PFSK-1 (cell line): ENCODE results near the gene TAOK1.

Experiments
- POLR2AphosphoS5 ChIP-seq: IDR thresholded peaks from 2 replicates; pipeline ENCODE4 v1.6.1; 2012; ENCODE audit warnings: low read depth, mild to moderate bottlenecking, control low read depth, low read length, moderate library complexity
- REST ChIP-seq, 2 experiments: IDR thresholded peaks; 2 replicates each; pipeline versions ENCODE4 v1.6.1 to v1.8.0; 2011 to 2012; ENCODE audit warnings: low read depth in 2 of 2, low read length in 2 of 2, control low read depth in 1 of 2, inconsistent platforms in 1 of 2, mild to moderate bottlenecking in 1 of 2, moderate library complexity in 1 of 2; ENCODE audit not compliant: insufficient read depth in 1 of 2
- TAF1 ChIP-seq: IDR thresholded peaks from 2 replicates; pipeline ENCODE4 v1.6.1; 2012; ENCODE audit warnings: low read length, control low read depth, borderline replicate concordance; ENCODE audit not compliant: insufficient read depth

DNA sequence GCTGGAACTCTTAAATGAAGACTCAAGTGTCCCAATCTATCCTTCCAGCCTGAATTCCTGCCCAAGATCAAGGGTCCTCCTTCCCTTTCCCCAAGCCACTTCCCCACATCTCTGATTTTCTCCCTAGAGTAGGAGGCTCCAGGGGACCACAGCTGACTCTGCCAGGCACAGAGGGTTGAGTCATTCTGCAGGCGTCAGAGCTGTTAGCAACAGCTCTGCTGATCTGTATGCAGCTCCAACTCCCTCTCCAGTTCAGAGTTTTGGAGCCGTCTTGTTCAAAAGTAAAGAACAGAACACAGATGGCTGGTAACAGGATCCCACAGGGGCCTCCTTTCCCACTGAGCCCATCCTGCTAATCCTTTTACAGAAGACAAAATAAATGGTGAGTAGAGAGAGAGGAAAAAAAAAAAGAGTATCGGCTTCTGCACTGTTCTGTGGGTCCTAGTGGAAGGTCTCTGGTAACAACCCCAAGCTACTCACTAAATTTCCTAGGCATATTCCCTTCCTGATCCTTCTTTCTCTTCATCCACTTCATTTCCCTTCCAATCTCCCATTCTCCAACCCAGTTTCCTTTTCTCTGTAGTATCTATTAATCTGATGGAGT, 13.4 kb upstream of the TAOK1 start:
- TF ChIP-seq POLR2AphosphoS5 (no peak), TAF1 (no peak), REST (IDR thresholded peaks at IDR 0.05; ENCODE audit: insufficient read depth in 1 of 2, low read depth in 2 of 2, low read length in 2 of 2) (no peak)
